Fibroblast of lung (primary cell): ENCODE measurements around the gene IGF2R.

Source experiments
- CTCF ChIP-seq, 2 donors: IDR thresholded peaks in 1 of 2; conservative IDR thresholded peaks in 1 of 2; 1 replicate in 1 of 2; 2 replicates in 1 of 2; pipeline ENCODE4 v1.5.1; 2011 to 2012; ENCODE audit warnings: low read length in 2 of 2, control low read depth in 1 of 2, inconsistent platforms in 1 of 2, low read depth in 1 of 2, mild to moderate bottlenecking in 1 of 2
- EZH2 ChIP-seq: IDR thresholded peaks from 2 replicates; pipeline ENCODE4 v1.5.1; 2012; ENCODE audit warnings: low read length, control low read depth, mild to moderate bottlenecking; ENCODE audit errors: missing control alignments

GRCh38 chr6:160010067-160010466, 41.2 kb downstream of the IGF2R start:
- no peak for TF ChIP-seq CTCF (conservative IDR thresholded peaks at IDR 0.05 in 1 of 2, IDR thresholded peaks at IDR 0.05 in 1 of 2; ENCODE audit: low read depth in 1 of 2, low read length in 2 of 2)
- no peak for TF ChIP-seq EZH2
